Keratinocyte (primary cell): ENCODE data around the gene DCUN1D2. TPM values are rescaled to one million over a fixed set of nuclear protein-coding genes. Genes with fewer than 3 reads are reported as not detected.

Experiments
- DNase-seq: peaks from one replicate; pipeline ENCODE4 v3.0.0-alpha.2; 2011; ENCODE audit warnings: low read depth, missing footprints, low spot score
- FAIRE-seq: peaks from 2 replicates; lab custom pipeline; 2011; peaks lifted over from hg19 to GRCh38; lab: Jason Lieb, UNC
- H2AFZ ChIP-seq: 2 replicates; pipeline ENCODE4 v1.6.0; 2012; ENCODE audit warnings: low read length, control low read depth, inconsistent platforms; ENCODE audit not compliant: control insufficient read depth
- H3K27ac ChIP-seq: 2 replicates; pipeline ENCODE4 v1.5.1; 2011; ENCODE audit warnings: low read length; ENCODE audit not compliant: control insufficient read depth, insufficient read depth
- H3K27me3 ChIP-seq: 3 replicates; pipeline ENCODE4 v1.6.0; 2011; ENCODE audit warnings: low read length; ENCODE audit not compliant: control insufficient read depth, insufficient read depth; ENCODE audit errors: extremely low read depth
- H3K36me3 ChIP-seq, 2 experiments: 2 replicates in 1 of 2; 3 replicates in 1 of 2; pipeline ENCODE4 v1.5.1; 2011; ENCODE audit warnings: low read length in 2 of 2, mild to moderate bottlenecking in 1 of 2; ENCODE audit not compliant: control insufficient read depth in 2 of 2, insufficient read depth in 2 of 2; ENCODE audit errors: extremely low read depth in 1 of 2
- H3K4me1 ChIP-seq: 3 replicates; pipeline ENCODE4 v1.5.1; 2011; ENCODE audit warnings: low read length; ENCODE audit not compliant: control insufficient read depth, insufficient read depth; ENCODE audit errors: extremely low read depth
- H3K4me2 ChIP-seq: 3 replicates; pipeline ENCODE4 v1.6.0; 2011; ENCODE audit warnings: low read depth, low read length; ENCODE audit not compliant: control insufficient read depth, insufficient read depth; ENCODE audit errors: extremely low read depth
- H3K4me3 ChIP-seq, 3 experiments: fragments of 200-600 bp in 1 of 3; sonication (generic) in 1 of 3; 2 replicates in 2 of 3; 3 replicates in 1 of 3; pipeline ENCODE4 v1.5.1; 2011 to 2016; ENCODE audit warnings: low read length in 3 of 3, mild to moderate bottlenecking in 3 of 3, control low read depth in 2 of 3, inconsistent platforms in 1 of 3, low read depth in 1 of 3, mixed read lengths in 1 of 3, mixed run types in 1 of 3, moderate library complexity in 1 of 3; ENCODE audit not compliant: control insufficient read depth in 2 of 3, insufficient read depth in 2 of 3; ENCODE audit errors: extremely low read depth in 1 of 3
- H3K79me2 ChIP-seq: 2 replicates; pipeline ENCODE4 v1.6.0; 2012; ENCODE audit warnings: low read length; ENCODE audit not compliant: control insufficient read depth, insufficient read depth
- H3K9ac ChIP-seq: 3 replicates; pipeline ENCODE4 v1.6.0; 2011; ENCODE audit warnings: low read length; ENCODE audit not compliant: control insufficient read depth, insufficient read depth; ENCODE audit errors: extremely low read depth
- H3K9me1 ChIP-seq: 3 replicates; pipeline ENCODE4 v1.6.0; 2011; ENCODE audit warnings: low read length; ENCODE audit not compliant: control insufficient read depth, insufficient read depth; ENCODE audit errors: extremely low read depth
- H3K9me3 ChIP-seq: 2 replicates; pipeline ENCODE4 v1.5.1; 2012; ENCODE audit warnings: low read depth, low read length; ENCODE audit not compliant: control insufficient read depth
- H4K20me1 ChIP-seq: 3 replicates; pipeline ENCODE4 v1.6.0; 2011; ENCODE audit warnings: low read length; ENCODE audit not compliant: control insufficient read depth, insufficient read depth; ENCODE audit errors: extremely low read depth
- CTCF ChIP-seq, 3 experiments: IDR thresholded peaks in 1 of 3; conservative IDR thresholded peaks in 1 of 3; optimal IDR thresholded peaks in 1 of 3; 2 replicates in 2 of 3; 3 replicates in 1 of 3; pipeline versions ENCODE3 to v1.5.1; 2011; ENCODE audit warnings: low read length in 3 of 3, mild to moderate bottlenecking in 3 of 3, moderate library complexity in 2 of 3, control low read depth in 1 of 3, inconsistent platforms in 1 of 3; ENCODE audit not compliant: insufficient read depth in 2 of 3; ENCODE audit errors: extremely low read depth in 1 of 3
- EZH2 ChIP-seq: IDR thresholded peaks from one replicate; pipeline ENCODE4 v1.6.1; 2012; ENCODE audit warnings: inconsistent platforms, mild to moderate bottlenecking, low read length, moderate library complexity
- dilution Hi-C: fragments of 300-500 bp; cut with MboI; formaldehyde crosslinking; loops from one replicate; pipeline ENCODE4 v1.7.0; 2020; ENCODE audit warnings: low sequenced_read_pairs; ENCODE audit not compliant: extremely low pct_ligation_motif_present
- polyA plus RNA-seq, 5 experiments: library from polyadenylated mRNA; depleted of rRNA in 3 of 5; stranded (reverse) in 3 of 5; stranded (forward) in 1 of 5; unstranded in 1 of 5; fragments of >200 nt; gene quantifications; 1 replicate in 1 of 5; 2 replicates in 3 of 5; 3 replicates in 1 of 5; pipeline versions ENCODE4 v1.2.1 to v1.2.3, GENCODE V29; 2011 to 2012; ENCODE audit warnings: missing spikeins in 2 of 5, low read depth in 1 of 5, low replicate concordance in 1 of 5

DCUN1D2 gene
- polyA plus RNA-seq, 1 donor (not counting 4 experiments of a cell fraction or from before 2014, with no cell fraction given): 9.1 TPM

- Histone ChIP-seq H3K9me3 (no peaks in the 10 kb centered on the region), H2AFZ (no peak overlapping the region), H3K9ac (no peak overlapping the region), H3K79me2 (no peaks in the 10 kb centered on the region), H3K4me2 (no peak overlapping the region), H3K27ac (no peak overlapping the region), H3K9me1 (no peaks in the 10 kb centered on the region), H3K4me1 (no peaks in the 10 kb centered on the region), H3K36me3 (no peaks in the 10 kb centered on the region), H3K4me3 (no peak overlapping the region), H4K20me1 (no peaks in the 10 kb centered on the region), H3K27me3 (peaks cover 3% of the 10 kb centered on the region)
- TF ChIP-seq EZH2 (no peak), CTCF (optimal IDR thresholded peaks at IDR 0.05 in 1 of 3, IDR thresholded peaks at IDR 0.05 in 1 of 3, conservative IDR thresholded peaks at IDR 0.05 in 1 of 3; ENCODE audit: extremely low read depth in 1 of 3, insufficient read depth in 2 of 3, low read length in 3 of 3) (no peak)
- FAIRE-seq (no peak), DNase-seq (no peak)
- dilution Hi-C loops: no loop called here
Measured at GRCh38 chr13:113419531-113420193, 70.8 kb downstream of the DCUN1D2 start.

GRCh38 chr13:113418722-113419049, 71.8 kb downstream of the DCUN1D2 start:
- no peaks in the 10 kb centered on the region for H3K4me1 ChIP-seq
- no peaks in the 10 kb centered on the region for H4K20me1 ChIP-seq
- no peaks in the 10 kb centered on the region for H3K9me1 ChIP-seq
- no peak overlapping the region for H3K4me2 ChIP-seq
- no peak overlapping the region for H2AFZ ChIP-seq
- DNase-seq: no peak
- no peak overlapping the region for H3K4me3 ChIP-seq
- no peaks in the 10 kb centered on the region for H3K9me3 ChIP-seq
- peaks cover 3% of the 10 kb centered on the region for H3K27me3 ChIP-seq
- FAIRE-seq: no peak
- dilution Hi-C loops: no loop called here
- no peaks in the 10 kb centered on the region for H3K79me2 ChIP-seq
- TF ChIP-seq CTCF (optimal IDR thresholded peaks at IDR 0.05 in 1 of 3, IDR thresholded peaks at IDR 0.05 in 1 of 3, conservative IDR thresholded peaks at IDR 0.05 in 1 of 3; ENCODE audit: extremely low read depth in 1 of 3, insufficient read depth in 2 of 3, low read length in 3 of 3) (no peak), EZH2 (no peak)
- H3K27ac ChIP-seq: no peak overlapping the region
- no peak overlapping the region for H3K9ac ChIP-seq
- no peaks in the 10 kb centered on the region for H3K36me3 ChIP-seq
